Measurements from ENCODE around the gene GRHL3. TPM values are rescaled to one million over a fixed set of nuclear protein-coding genes. Genes with fewer than 3 reads are reported as not detected.

GRHL3 gene
- total and polyA plus RNA-seq, 2 experiments from 2014 or later: 2.7 to 6.9 TPM

DNA sequence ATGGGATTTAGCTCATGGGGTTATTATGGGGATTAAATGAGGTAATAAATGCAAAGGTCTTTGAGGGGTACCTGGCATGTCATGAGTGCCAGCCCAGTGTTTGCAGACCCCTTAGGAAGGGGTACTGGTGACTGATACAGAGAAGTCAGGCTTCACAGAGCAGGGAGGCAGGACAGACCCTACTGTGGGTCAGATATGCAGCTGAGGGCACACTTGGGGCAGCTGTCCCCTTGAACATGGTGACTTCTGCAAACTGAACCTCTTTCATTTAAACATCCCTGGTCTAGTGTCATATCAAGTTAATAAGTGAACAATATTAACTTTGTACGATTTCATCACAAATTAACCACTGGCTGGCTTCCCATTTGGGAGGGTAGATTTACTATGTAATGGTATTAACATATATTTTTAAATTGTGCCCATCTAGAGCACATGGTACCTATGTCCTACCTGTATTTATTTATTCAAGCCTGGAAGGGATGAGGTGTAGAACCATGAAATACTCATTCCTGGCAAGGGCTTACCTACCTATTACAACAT lies 68.5 kb downstream of the GRHL3 start:
- Histone ChIP-seq H2AFZ (no peak overlapping the region), H3K9me3 (ENCODE audit: low read depth) (no peaks in the 10 kb centered on the region), H3K4me3 (no peak overlapping the region), H3K36me3 (replicated peaks; ENCODE audit: insufficient read depth, low read depth) (no peaks in the 10 kb centered on the region), H3K4me1 (ENCODE audit: insufficient read depth) (no peaks in the 10 kb centered on the region), H3K4me2 (no peak overlapping the region), H3K27me3 (no peaks in the 10 kb centered on the region), H3K79me2 (no peaks in the 10 kb centered on the region), H3K9me2 (replicated peaks; ENCODE audit: insufficient read depth) (no peaks in the 10 kb centered on the region), H4K20me1 (ENCODE audit: insufficient read depth, poor library complexity, severe bottlenecking) (no peaks in the 10 kb centered on the region), H3K27ac (no peak overlapping the region)
- DNase-seq (ENCODE audit: low spot score): no peak
- TF ChIP-seq, protein P1, sequence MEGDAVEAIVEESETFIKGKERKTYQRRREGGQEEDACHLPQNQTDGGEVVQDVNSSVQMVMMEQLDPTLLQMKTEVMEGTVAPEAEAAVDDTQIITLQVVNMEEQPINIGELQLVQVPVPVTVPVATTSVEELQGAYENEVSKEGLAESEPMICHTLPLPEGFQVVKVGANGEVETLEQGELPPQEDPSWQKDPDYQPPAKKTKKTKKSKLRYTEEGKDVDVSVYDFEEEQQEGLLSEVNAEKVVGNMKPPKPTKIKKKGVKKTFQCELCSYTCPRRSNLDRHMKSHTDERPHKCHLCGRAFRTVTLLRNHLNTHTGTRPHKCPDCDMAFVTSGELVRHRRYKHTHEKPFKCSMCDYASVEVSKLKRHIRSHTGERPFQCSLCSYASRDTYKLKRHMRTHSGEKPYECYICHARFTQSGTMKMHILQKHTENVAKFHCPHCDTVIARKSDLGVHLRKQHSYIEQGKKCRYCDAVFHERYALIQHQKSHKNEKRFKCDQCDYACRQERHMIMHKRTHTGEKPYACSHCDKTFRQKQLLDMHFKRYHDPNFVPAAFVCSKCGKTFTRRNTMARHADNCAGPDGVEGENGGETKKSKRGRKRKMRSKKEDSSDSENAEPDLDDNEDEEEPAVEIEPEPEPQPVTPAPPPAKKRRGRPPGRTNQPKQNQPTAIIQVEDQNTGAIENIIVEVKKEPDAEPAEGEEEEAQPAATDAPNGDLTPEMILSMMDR (IDR thresholded peaks at IDR 0.05; ENCODE audit: poor library complexity): no peak
- no peak for TF ChIP-seq EZH2 (IDR thresholded peaks at IDR 0.05; ENCODE audit: borderline replicate concordance)
- TF ChIP-seq EZH2phosphoT487 (IDR thresholded peaks at IDR 0.05; ENCODE audit: low read depth, severe bottlenecking, unreplicated experiment): no peak
- 89% methylated on average over 1 of the region's 1 CpG for WGBS (ENCODE audit: low lambda C conversion rate, missing lambda C conversion rate)

DNA sequence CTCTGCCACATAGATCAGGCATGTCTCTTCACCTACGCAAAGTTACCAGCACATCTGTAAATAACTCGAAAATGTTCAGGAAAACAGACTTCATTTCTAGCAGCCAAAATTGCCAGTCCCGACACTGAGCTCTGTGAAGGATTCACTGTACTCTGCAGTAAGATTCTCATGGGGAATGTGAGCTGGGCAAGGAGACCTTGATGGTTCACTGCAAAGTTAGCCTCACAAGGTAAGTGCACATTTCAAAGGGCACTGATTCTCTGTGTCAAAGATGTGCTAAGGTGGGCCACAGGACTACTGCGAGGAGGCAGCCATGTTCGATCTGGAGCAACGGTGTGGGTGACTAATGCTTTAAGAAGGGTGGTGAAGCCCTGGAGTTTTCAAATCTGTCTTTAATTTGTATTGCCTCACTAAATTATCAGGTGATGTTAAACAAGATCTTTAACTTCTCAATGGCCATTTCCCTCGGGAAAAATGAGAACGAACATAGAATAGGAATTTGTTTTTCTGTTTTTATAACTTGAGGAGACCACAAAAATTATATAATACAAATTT lies 69.3 kb downstream of the GRHL3 start:
- Histone ChIP-seq H3K27ac (no peak overlapping the region), H3K9me2 (replicated peaks; ENCODE audit: insufficient read depth) (no peaks in the 10 kb centered on the region), H2AFZ (no peak overlapping the region), H3K4me1 (ENCODE audit: insufficient read depth) (no peaks in the 10 kb centered on the region), H3K9me3 (ENCODE audit: low read depth) (no peaks in the 10 kb centered on the region), H3K4me2 (no peak overlapping the region), H3K79me2 (no peaks in the 10 kb centered on the region), H3K36me3 (replicated peaks; ENCODE audit: insufficient read depth, low read depth) (no peaks in the 10 kb centered on the region), H3K27me3 (no peaks in the 10 kb centered on the region), H4K20me1 (ENCODE audit: insufficient read depth, poor library complexity, severe bottlenecking) (no peaks in the 10 kb centered on the region), H3K4me3 (no peak overlapping the region)
- no peak for DNase-seq (ENCODE audit: low spot score)
- 83% methylated on average over 8 of the region's 8 CpGs for WGBS (ENCODE audit: low lambda C conversion rate, missing lambda C conversion rate)
- no peak for TF ChIP-seq EZH2 (IDR thresholded peaks at IDR 0.05; ENCODE audit: borderline replicate concordance)
- TF ChIP-seq, protein P1 (IDR thresholded peaks at IDR 0.05; ENCODE audit: poor library complexity): no peak
- TF ChIP-seq EZH2phosphoT487 (IDR thresholded peaks at IDR 0.05; ENCODE audit: low read depth, severe bottlenecking, unreplicated experiment): no peak

DNA sequence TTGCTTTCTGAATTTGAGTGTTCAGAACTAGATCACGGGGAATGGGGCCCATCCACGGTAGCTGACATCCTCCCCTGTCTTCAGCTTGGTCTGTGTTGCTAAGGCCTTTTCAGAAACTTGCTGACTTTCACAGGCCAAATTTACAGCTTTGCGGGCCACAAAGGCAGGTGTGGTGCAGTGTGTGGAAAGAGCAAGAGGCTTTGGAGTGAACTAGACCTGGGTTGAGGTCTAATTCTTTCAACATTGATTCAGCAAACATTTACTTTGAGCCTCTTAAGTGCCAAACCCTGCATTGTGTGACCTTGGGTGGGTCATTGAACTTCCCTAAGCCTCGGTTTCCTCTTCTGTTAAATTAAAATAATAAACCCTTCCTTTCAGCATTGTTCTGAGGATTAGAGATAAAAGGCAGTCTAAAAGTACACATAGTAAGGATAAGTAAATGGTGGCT lies 70.1 kb downstream of the GRHL3 start:
- no peaks in the 10 kb centered on the region for H3K36me3 ChIP-seq (replicated peaks; ENCODE audit: insufficient read depth, low read depth)
- no peaks in the 10 kb centered on the region for H3K9me2 ChIP-seq (replicated peaks; ENCODE audit: insufficient read depth)
- H3K27ac ChIP-seq: no peak overlapping the region
- H3K4me3 ChIP-seq: no peak overlapping the region
- no peak overlapping the region for H2AFZ ChIP-seq
- H4K20me1 ChIP-seq (ENCODE audit: insufficient read depth, poor library complexity, severe bottlenecking): no peaks in the 10 kb centered on the region
- DNase-seq (ENCODE audit: low spot score): no peak
- no peaks in the 10 kb centered on the region for H3K27me3 ChIP-seq
- no peaks in the 10 kb centered on the region for H3K79me2 ChIP-seq
- no peaks in the 10 kb centered on the region for H3K4me1 ChIP-seq (ENCODE audit: insufficient read depth)
- no peak for TF ChIP-seq EZH2 (IDR thresholded peaks at IDR 0.05; ENCODE audit: borderline replicate concordance)
- H3K9me3 ChIP-seq (ENCODE audit: low read depth): no peaks in the 10 kb centered on the region
- WGBS (ENCODE audit: low lambda C conversion rate, missing lambda C conversion rate): 72% methylated on average over 4 of the region's 4 CpGs
- no peak overlapping the region for H3K4me2 ChIP-seq

DNA sequence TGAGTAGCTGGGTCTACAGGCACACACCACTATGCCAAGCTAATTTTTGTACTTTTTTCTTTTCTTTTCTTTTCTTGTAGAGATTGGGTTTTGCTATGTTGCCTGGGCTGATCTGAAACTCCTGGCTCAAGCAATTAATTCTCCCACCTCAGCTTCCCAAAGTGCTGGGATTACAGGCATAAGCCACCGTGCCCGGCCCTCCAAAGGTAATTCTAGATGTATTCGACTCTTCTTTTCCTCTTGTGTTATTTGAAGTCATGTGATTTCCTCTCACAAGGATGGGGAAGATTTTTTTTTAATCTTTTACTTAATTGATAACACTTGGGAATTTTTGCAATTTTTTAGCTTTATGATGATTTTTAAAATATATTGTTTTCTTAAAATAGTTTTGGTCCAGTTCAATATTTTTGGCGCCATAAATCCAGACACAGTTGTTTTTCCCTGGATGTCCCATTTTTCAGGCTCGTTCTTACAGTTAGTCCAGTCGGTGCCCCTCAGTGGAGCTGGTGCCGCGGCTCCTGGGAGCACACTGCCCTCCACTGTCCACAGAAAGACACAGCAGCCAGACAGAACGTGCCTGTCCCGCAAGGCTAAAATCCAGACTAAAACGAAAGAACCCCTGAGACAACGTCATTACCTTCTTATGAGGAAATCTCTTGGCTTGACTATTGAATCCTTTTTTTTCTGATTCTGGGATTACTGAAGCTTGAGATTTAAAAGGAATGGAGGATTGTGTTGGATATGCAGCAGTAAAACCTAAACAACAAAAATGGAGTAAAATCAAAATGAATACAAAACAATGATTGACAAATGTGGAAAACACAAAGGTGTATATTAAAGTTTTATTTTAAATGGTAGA lies 72.0 kb downstream of the GRHL3 start:
- Histone ChIP-seq H3K4me3 (no peak overlapping the region), H3K27me3 (no peaks in the 10 kb centered on the region), H2AFZ (no peak overlapping the region), H4K20me1 (ENCODE audit: insufficient read depth, poor library complexity, severe bottlenecking) (no peaks in the 10 kb centered on the region), H3K4me2 (peak overlapping the region; percentile 21), H3K4me1 (ENCODE audit: insufficient read depth) (no peaks in the 10 kb centered on the region), H3K36me3 (replicated peaks; ENCODE audit: insufficient read depth, low read depth) (no peaks in the 10 kb centered on the region), H3K9me3 (ENCODE audit: low read depth) (no peaks in the 10 kb centered on the region), H3K27ac (peak overlapping the region; percentile 56), H3K79me2 (no peaks in the 10 kb centered on the region), H3K9me2 (replicated peaks; ENCODE audit: insufficient read depth) (no peaks in the 10 kb centered on the region)
- peak; percentile 91 for DNase-seq (ENCODE audit: low spot score)
- TF ChIP-seq, protein P1 (IDR thresholded peaks at IDR 0.05; ENCODE audit: poor library complexity): peak; percentile 98
- no peak for TF ChIP-seq EZH2 (IDR thresholded peaks at IDR 0.05; ENCODE audit: borderline replicate concordance)
- WGBS (ENCODE audit: low lambda C conversion rate, missing lambda C conversion rate): 13% methylated on average over 12 of the region's 12 CpGs

Data from hepatocyte (in vitro differentiated cells).